SU-DHL-6 (cell line): ENCODE data around the gene LDAH.

Experiments
- H2AFZ ChIP-seq: fragments of 200-600 bp; sonication (generic); 2 replicates; pipeline ENCODE4 v1.6.1; 2014; ENCODE audit warnings: low read depth, mild to moderate bottlenecking, moderate library complexity, mixed read lengths, antibody characterized with exemption, low read length; ENCODE audit not compliant: severe bottlenecking
- H3F3A ChIP-seq: fragments of 200-600 bp; shearing (Covaris generic); 2 replicates; pipeline ENCODE4 v1.6.0; 2016; ENCODE audit warnings: antibody characterized with exemption, mild to moderate bottlenecking; ENCODE audit not compliant: insufficient read depth
- H3K27ac ChIP-seq: fragments of 200-600 bp; sonication (generic); 2 replicates; pipeline ENCODE4 v1.5.1; 2016; ENCODE audit warnings: low read depth, mild to moderate bottlenecking, low read length, moderate library complexity, mixed read lengths
- H3K27me3 ChIP-seq: fragments of 200-600 bp; sonication (generic), shearing (Covaris generic); 2 replicates; pipeline ENCODE4 v1.6.0; 2014; ENCODE audit warnings: mild to moderate bottlenecking, low read length
- H3K36me3 ChIP-seq: fragments of 200-600 bp; sonication (generic); 2 replicates; pipeline ENCODE4 v1.6.1; 2014; ENCODE audit warnings: mild to moderate bottlenecking, low read length, mixed read lengths
- H3K4me2 ChIP-seq: fragments of 300-600, 200-600 bp; shearing (Covaris generic), sonication (generic); 2 replicates; pipeline ENCODE4 v1.6.0; 2014; ENCODE audit warnings: low read length, low read depth, mild to moderate bottlenecking; ENCODE audit not compliant: poor library complexity, severe bottlenecking
- H3K4me3 ChIP-seq: fragments of 200-600 bp; sonication (generic); 2 replicates; pipeline ENCODE4 v1.5.1; 2014; ENCODE audit warnings: antibody characterized with exemption, low read length, mild to moderate bottlenecking, mixed read lengths; ENCODE audit not compliant: insufficient read depth, poor library complexity, severe bottlenecking
- H3K79me2 ChIP-seq: fragments of 200-600 bp; sonication (generic); 2 replicates; pipeline ENCODE4 v1.6.1; 2014; ENCODE audit warnings: mild to moderate bottlenecking, low read length, moderate library complexity; ENCODE audit not compliant: insufficient read depth
- H3K9ac ChIP-seq: fragments of 200-600 bp; sonication (generic); 2 replicates; pipeline ENCODE4 v1.7.0; 2014; ENCODE audit warnings: mild to moderate bottlenecking, low read length
- H3K9me2 ChIP-seq: fragments of 200-600 bp; sonication (generic); replicated peaks from 2 replicates; pipeline ENCODE4 v1.6.1; 2014; ENCODE audit warnings: low read length; ENCODE audit not compliant: insufficient read depth
- H3K9me3 ChIP-seq: fragments of 200-600 bp; sonication (generic); 2 replicates; pipeline ENCODE4 v1.6.1; 2014; ENCODE audit warnings: low read length, mixed read lengths; ENCODE audit not compliant: insufficient read depth
- H4K20me1 ChIP-seq: fragments of 200-600 bp; sonication (generic); 2 replicates; pipeline ENCODE4 v1.6.1; 2014; ENCODE audit warnings: low read depth, mild to moderate bottlenecking, antibody characterized with exemption, low read length, moderate library complexity, mixed read lengths
- CTCF ChIP-seq: fragments of 200-600 bp; sonication (generic); IDR thresholded peaks from one replicate; pipeline ENCODE4 v1.5.1; 2017; ENCODE audit warnings: antibody characterized with exemption, mild to moderate bottlenecking, low read length, moderate library complexity; ENCODE audit not compliant: insufficient read depth, poor library complexity, severe bottlenecking
- EZH2phosphoT487 ChIP-seq: fragments of 200-600 bp; sonication (generic), shearing (Covaris generic); conservative IDR thresholded peaks from 2 replicates; pipeline ENCODE4 v1.6.1; 2018; ENCODE audit warnings: mild to moderate bottlenecking, antibody characterized with exemption, low read length, moderate library complexity, mixed read lengths

LDAH gene

GRCh38 chr2:20757405-20758090 is 65.4 kb downstream of the LDAH start:
- H3K9ac ChIP-seq, result no peak overlapping the region
- H3K36me3 ChIP-seq, result 0 out of 2 replicates have a peak, but pooled peaks cover 3% of the 10 kb centered on the region
- no peak overlapping the region for H3K4me3 ChIP-seq
- no peak overlapping the region for H3K27ac ChIP-seq
- H3K9me3 ChIP-seq, result no peaks in the 10 kb centered on the region
- no peak for TF ChIP-seq EZH2phosphoT487
- no peak for TF ChIP-seq CTCF
- no peak overlapping the region for H2AFZ ChIP-seq
- H3K27me3 ChIP-seq, result no peaks in the 10 kb centered on the region
- no peak overlapping the region for H3K4me2 ChIP-seq
- no peaks in the 10 kb centered on the region for H3K9me2 ChIP-seq
- H3F3A ChIP-seq, result no peaks in the 10 kb centered on the region
- H4K20me1 ChIP-seq, result no peaks in the 10 kb centered on the region
- peaks cover 14% of the 10 kb centered on the region; the same call in 1 of the 2 replicates for H3K79me2 ChIP-seq

GRCh38 chr2:20755132-20755800 is 67.6 kb downstream of the LDAH start:
- no peak for TF ChIP-seq CTCF
- no peak for TF ChIP-seq EZH2phosphoT487
- H3K9me2 ChIP-seq, result no peaks in the 10 kb centered on the region
- H3K9ac ChIP-seq, result no peak overlapping the region
- H3K4me2 ChIP-seq, result no peak overlapping the region
- H3K27ac ChIP-seq, result no peak overlapping the region
- H3K36me3 ChIP-seq, result peaks cover 4% of the 10 kb centered on the region; the same call in 1 of the 2 replicates
- no peaks in the 10 kb centered on the region for H3K9me3 ChIP-seq
- H3K27me3 ChIP-seq, result no peaks in the 10 kb centered on the region
- H3K79me2 ChIP-seq, result peaks cover 22% of the 10 kb centered on the region; the same call in 1 of the 2 replicates
- no peaks in the 10 kb centered on the region for H3F3A ChIP-seq
- H3K4me3 ChIP-seq, result no peak overlapping the region
- H4K20me1 ChIP-seq, result no peaks in the 10 kb centered on the region
- no peak overlapping the region for H2AFZ ChIP-seq

- Histone ChIP-seq H3K27ac (no peak overlapping the region), H3K79me2 (peaks cover 22% of the 10 kb centered on the region; the same call in 1 of the 2 replicates), H3K9me2 (no peaks in the 10 kb centered on the region), H3K27me3 (no peaks in the 10 kb centered on the region), H3K36me3 (peaks cover 4% of the 10 kb centered on the region; the same call in 1 of the 2 replicates), H3K4me2 (no peak overlapping the region), H3K9ac (no peak overlapping the region), H2AFZ (no peak overlapping the region), H3K4me3 (no peak overlapping the region), H4K20me1 (no peaks in the 10 kb centered on the region), H3F3A (no peaks in the 10 kb centered on the region), H3K9me3 (no peaks in the 10 kb centered on the region)
- TF ChIP-seq CTCF (no peak), EZH2phosphoT487 (no peak)
These were observed 70.6 kb downstream of the LDAH start for GRCh38 chr2:20752293-20752692.
